DMS79 treated with DMSO at 0.1 percent for 48 hours (cell line): Measurements from ENCODE around the gene OLFM2.
"Not testable (repeated sequence)": the region's sequence is repeated elsewhere in the genome, so short reads cannot be mapped to it uniquely, and the experiment has no call there.

Experiments
- DNase-seq: peaks from one replicate; lab custom pipeline; 2025; lab: John Stamatoyannopoulos, UW

Gene OLFM2

GRCh38 chr19:9941671-9942070 lies 5.4 kb upstream of the OLFM2 start:
- DNase-seq = no peak

DNA sequence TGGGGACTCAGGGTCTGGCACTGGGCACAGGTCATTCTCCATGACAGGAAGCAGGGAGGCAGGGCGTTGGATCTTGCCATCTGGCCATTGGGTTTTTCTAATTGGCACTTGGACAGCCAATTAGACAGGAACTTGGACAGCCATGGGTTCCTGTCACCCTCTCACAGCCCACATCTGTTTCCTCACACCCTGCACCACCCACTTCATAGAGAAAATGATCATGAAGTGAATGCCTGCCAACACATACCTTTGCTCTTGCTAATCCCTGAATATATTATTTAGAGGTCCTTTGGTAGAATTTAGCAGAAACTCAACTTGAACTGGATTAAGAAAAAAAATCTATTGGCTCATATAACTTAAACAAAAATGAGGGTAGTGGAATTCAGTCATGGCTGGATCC lies 4.9 kb upstream of the OLFM2 start:
- no peak for DNase-seq

DNA sequence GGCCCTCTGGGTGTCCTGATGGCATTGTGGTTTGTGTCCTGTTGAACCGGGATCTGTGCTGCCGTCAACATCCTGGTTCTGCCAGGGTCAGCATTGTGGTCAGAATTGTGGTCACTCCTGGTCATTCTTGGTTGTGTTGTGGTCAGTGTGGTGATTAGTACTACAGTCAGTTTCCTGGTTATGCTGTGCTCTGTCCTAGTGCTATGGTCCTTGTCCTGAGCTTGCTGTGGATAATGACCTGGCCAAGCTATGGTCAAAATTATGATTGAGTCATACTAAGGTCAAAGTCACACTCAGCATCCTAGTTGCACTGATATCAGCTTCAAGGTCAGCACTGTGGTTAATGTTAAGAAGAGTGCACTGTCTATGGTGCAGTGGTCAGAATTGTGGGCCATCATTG lies 4.5 kb upstream of the OLFM2 start:
- DNase-seq = no peak

DNA sequence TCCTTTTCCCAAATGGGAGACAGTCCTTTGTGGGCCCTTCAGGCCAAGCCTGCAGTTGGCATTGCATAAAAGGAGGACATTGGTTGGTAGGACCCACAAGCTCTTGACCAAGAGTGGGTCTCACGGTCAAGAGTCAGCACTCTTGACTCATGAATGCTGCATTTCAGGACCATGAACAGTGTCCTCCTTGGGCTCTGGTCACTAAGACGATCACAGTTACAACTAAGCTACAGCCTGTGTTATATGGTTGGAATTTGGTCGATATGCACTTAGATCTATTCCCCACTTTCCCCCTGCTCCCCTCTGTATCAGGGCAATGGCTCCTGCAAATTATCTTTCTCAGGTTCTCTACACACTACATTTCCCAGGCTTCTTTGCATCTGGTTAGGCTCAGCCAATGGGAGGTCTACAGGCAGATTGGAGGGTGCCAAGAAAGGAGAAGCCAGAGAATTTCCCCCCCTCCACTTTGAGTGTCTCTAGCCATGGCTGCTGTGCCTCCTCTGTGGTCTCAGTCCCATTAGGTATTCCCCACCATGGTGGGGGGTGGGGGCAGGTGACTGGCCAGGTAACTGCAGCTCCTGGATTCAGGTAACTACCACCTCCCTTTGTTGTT lies 3.1 kb upstream of the OLFM2 start:
- no peak for DNase-seq

- no peak for DNase-seq
Measured at GRCh38 chr19:9937001-9937411, 691 bp upstream of the OLFM2 start.

GRCh38 chr19:9935506-9936325 lies 599 bp downstream of the OLFM2 start:
- peak; percentile 40 for DNase-seq

- peak; percentile 76 for DNase-seq
Measured at GRCh38 chr19:9934132-9934950, 2.0 kb downstream of the OLFM2 start.

DNA sequence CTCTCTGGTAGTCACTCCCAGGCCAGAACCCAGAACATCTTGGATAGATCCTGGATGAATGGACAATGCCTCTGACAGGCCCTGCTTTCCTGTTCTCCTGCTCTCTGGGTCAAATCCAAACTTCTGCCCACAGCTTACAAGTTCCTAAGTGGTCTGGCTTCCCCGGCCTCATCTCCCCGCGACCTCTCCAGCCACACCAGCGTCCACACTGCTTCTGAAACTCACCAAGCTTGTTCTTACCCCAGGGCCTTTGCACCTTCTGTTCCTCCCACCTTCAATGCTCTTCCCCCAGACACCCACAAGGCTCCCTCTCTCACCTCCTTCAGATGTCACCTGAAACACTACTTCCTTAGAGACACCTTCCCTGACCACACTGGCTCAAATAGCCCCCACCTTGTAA lies 3.5 kb downstream of the OLFM2 start:
- DNase-seq = no peak

DNA sequence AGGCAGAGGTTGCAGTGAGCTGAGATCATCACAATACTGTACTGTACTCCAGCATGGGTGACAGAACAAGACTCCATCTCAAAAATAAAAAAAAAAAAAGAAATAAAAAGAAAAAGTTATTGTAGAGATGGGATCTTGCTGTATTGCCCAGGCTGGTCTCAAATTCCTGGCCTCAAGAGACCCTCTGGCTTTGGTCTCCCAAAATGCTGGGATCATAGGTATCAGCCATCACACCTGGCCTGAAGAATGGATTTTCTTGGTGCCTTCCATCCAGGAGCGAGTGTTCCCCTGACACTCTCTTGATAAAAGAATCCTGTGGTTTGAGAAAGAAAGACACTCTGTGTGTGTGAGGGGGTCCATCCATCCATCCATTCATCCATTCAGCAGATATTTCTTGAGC lies 4.7 kb downstream of the OLFM2 start:
- no peak for DNase-seq

DNA sequence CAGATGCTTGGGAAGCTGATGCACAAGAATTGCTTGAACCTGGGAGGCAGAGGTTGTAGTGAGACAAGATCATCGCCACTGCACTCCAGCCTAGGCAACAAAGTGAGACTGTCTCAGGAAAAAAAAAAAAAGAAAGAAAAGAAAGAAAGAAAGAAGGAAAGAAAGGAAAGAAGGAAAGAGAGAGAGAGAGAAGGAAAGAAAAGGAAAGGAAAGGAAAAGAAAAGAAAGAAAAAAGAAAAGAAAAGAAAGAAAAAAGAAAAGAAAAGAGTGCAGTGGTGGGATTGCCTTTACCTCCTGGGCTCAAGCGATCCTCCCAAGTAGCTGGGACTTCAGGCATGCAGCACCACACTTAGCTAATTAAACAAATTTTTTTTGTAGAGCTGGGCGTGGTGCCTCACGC lies 12.9 kb downstream of the OLFM2 start:
- no peak for DNase-seq

DNA sequence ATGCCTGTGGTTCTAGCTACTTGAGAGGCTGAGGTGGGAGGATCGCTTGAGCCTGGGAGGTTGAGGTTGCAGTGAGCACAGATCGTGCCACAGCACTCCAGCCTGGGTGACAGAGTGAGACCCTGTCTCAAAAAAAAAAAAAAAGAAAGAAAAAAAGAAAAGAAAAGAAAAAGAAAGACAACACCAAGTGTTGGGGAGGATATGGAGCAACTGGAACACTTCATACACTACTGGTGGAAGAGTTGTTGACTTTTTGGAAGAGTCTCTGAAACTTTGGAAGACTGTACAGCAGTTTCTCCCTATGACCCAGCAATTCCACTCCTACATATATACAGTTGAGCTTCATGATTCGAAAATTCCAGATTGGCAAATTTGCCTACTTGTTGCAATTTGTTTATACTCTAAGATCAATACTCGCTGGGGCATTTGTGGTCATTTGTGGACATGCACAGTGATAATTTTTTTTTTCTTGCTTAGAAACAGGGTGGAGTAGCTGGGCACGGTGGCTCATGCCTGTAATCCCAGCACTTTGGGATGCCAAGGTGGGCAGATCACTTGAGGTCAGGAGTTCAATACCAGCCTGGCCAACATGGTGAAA lies 13.4 kb downstream of the OLFM2 start:
- not testable (repeated sequence) for DNase-seq

GRCh38 chr19:9917321-9917720 lies 19.0 kb downstream of the OLFM2 start:
- DNase-seq = no peak

DNA sequence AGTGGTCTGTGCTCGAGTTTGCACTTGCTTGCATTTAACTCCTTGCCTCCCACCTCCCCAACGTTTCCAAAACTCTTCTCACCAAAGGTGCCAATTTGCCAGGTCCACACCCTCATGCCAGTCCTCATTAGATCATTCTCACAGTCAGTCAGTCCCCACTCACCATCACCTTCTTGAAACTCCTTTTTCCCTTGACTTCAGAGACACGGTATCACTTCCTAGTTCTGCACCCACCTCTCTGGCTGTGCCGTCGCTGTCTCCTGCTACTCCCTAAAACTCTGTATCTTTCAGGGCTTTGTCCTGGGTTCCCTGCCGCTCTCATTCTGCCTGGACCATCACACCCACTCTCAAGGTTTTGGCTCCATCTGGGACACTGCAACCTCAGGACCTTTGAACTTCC lies 19.6 kb downstream of the OLFM2 start:
- no peak for DNase-seq

DNA sequence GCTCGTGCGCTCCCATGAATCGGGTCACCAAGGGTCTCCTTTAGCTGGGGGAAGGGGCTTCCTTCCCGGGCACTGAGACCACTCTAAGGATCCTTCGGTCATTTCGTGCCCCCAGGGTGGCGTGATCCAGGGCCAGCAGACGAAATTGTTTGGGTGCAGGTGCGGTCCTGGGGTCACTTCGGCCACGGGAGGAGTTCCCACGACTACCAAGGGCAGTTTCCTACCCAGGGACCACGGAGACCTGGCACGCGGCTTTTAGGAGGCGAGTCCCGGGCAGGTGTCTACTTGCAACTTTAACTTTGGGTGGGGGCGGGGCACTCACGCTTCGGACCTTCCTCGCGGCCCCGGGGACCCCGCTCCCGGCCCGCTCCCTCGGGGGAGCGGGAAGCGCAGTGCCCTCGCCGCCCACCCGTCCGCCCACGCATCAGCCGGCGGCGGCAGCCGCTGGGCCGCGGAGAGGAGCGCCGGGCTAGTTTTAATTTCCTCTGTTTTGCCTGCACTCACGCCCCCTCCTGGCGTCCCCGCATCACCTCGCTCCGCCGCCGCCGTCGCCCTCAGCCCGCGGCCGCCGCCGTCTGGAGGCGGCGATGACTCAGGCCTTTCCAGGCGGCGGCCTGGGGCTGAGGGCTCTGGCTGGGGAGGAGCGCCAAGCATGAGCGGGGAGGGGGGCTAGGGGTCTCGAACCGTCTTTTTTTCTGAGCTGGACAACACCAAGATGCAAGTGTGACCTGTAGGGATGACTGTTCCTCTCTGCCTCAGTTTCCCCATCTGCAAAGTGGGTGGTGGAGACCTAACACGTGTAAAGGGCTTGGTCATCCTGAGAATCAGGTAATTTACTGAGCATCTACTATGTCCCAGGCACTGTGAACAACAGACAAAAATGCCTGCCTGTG lies 21.8 kb downstream of the OLFM2 start:
- peak; percentile 70 for DNase-seq

DNA sequence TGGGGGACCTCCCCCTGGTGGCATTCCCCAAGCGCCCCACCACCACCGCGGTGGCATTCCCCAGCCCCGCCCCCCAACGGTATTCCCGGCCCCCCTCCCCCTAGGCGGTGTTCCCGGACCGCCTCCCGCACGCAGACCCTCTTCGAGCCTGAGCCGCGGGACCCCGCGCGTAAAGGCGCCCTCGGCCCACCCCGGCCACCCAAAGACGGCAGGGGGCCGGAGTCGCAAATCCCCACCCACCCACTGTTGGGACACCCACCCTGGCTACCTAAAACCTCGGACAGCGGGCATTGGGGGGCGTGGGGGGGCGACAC lies 22.4 kb downstream of the OLFM2 start:
- no peak for DNase-seq

DNA sequence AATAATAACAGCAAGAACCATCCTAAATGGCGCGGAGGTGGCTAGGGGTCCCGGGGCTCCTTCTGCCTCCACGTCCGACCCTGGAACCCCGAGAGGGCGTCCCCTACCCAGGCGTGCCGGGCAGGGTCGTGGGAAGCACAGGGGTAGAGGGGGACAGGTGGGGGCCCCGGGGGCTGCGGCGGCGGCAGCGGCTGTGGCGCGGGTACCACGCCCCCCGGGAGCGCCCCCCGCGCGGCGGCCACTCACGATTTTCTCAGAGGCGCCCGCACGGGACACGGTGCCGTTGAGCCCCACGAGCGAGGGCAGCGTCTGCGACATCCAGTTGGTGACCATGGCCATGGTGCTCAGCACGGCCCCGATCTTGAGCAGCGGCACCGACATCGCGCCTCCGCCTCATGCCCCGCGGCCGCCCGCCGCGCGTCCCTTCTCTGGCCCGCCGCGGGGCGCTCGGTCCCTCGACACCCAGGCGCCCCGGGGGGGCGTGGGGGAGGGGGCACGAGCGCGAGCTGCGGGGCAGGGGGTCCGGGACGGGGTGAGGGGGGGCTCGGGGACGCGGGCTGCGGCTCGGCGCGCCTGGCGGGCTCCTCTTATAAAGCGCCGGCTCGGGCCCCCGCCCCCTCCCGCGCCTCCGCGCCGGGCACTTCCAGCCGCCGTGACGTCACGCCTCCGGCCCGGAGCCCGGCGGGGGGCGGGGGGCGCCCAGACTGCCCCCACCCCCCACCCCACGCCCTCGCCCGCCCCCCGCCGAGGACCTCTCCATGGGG lies 22.9 kb downstream of the OLFM2 start:
- no peak for DNase-seq

GRCh38 chr19:9912551-9913236 lies 23.6 kb downstream of the OLFM2 start:
- no peak for DNase-seq

DNA sequence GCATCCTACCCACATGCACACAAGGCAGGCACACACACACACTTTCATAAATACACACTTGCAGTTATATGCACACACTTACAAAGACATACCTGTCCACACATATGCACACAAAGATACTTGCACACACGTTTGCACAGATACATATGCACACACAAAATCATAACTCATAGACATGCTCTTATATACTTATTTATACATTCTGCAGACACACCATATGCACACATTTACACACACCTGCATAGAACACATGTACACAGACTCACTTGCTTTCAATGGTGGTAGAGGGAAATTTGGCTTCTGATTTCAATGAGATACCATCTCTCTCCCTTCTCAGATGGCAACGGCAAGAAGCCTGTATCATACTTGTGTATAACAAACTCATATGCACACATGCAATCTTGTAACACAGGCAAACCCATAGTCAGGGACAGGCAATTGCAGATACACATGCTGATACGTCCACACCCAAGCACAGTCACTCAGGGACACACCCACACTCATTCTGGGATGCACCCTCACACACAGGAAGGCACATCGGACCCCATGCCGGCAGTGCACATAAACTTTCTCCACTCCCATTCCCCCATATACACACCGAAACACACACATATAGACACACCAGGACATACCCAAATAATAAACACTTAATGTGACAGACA lies 24.7 kb downstream of the OLFM2 start:
- DNase-seq = no peak

DNA sequence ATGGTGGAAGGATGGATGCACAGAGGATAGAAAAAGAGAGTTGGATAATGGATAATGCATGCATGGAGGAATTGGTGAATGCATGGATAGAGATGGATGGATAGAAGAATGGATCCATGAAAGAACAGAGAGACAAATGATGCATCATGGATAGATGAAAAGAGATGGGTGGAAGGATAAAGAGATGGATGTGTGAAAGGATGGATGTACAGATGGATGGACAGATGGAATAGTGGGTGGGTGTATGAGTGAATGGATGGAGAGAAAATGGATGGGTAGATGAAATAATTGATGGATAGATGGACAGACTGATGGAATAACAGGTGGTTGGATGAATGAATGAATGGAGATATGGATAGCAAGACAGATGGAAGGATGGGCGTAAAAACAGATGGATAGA lies 25.7 kb downstream of the OLFM2 start:
- DNase-seq = no peak

GRCh38 chr19:9909251-9909650 lies 27.1 kb downstream of the OLFM2 start:
- no peak for DNase-seq
